Astrocyte of the spinal cord (primary cell): ENCODE measurements around the gene NOL4L.

Experiments
- DNase-seq: peaks from one replicate; pipeline ENCODE4 v3.0.0; 2011; ENCODE audit warnings: low read depth, low spot score
- H3K4me3 ChIP-seq: 2 replicates; pipeline ENCODE4 v1.5.1; 2011; ENCODE audit warnings: low read depth, mild to moderate bottlenecking, low read length, moderate library complexity
- in situ Hi-C: cut with HindIII; loops from 2 replicates; pipeline ENCODE4 v1.10.0; 2017; ENCODE audit warnings: low sequenced_read_pairs
- TF ChIP-seq, protein P1 (sequence below): IDR thresholded peaks from 2 replicates; pipeline ENCODE4 v1.5.1; 2012; ENCODE audit warnings: low read depth, mild to moderate bottlenecking, low read length, inconsistent platforms

Gene NOL4L

DNA sequence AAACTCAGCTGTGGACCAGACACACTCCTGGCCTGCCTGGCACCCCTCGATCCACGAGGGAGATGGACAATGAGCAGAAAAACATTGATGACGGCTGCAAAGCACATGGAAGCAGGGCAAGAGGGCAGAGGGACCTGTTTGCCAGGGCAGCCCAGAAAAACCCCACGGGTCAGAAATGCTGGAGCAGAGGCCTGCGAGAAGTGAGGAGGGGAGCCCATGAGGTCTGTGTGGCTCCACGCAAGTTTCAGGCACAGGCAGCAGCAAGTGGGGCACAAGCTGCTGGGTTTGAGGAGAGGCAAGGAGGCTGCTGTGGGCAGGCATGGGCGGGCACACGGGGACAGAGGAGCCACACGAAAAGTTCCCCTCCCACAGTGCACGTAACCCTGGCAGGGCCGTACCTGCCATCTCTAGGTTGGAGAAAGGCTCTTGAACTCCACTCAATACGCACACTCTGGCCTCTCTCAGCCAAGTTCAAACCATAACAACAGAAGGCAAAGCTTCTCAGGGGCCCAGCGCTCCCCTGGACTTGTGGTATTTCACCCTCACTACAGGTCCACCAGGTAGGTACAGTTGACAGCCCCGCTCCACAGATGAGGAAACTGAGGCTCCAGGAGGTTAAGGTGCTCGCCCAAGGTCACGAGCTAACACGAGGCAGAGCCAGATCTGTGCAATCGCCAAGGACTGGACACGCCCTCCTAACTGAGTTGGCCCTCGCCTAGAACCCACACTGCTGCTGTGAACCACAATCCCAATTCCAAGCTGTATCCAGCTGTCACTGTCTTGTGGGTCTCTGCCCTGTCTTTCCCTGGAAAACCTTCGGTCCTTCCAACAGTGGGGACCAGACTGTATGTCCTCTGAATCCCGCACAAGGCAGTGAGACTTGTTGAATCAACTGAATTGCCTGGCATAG lies 108.2 kb downstream of the NOL4L start:
- in situ Hi-C loops: no loop called here
- DNase-seq: no peak
- H3K4me3 ChIP-seq: no peak overlapping the region
- TF ChIP-seq, protein P1, sequence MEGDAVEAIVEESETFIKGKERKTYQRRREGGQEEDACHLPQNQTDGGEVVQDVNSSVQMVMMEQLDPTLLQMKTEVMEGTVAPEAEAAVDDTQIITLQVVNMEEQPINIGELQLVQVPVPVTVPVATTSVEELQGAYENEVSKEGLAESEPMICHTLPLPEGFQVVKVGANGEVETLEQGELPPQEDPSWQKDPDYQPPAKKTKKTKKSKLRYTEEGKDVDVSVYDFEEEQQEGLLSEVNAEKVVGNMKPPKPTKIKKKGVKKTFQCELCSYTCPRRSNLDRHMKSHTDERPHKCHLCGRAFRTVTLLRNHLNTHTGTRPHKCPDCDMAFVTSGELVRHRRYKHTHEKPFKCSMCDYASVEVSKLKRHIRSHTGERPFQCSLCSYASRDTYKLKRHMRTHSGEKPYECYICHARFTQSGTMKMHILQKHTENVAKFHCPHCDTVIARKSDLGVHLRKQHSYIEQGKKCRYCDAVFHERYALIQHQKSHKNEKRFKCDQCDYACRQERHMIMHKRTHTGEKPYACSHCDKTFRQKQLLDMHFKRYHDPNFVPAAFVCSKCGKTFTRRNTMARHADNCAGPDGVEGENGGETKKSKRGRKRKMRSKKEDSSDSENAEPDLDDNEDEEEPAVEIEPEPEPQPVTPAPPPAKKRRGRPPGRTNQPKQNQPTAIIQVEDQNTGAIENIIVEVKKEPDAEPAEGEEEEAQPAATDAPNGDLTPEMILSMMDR: no peak

GRCh38 chr20:32474967-32475811 lies 109.9 kb downstream of the NOL4L start:
- in situ Hi-C loops: no loop called here
- TF ChIP-seq, protein P1: no peak
- DNase-seq: peak; percentile 98
- peak overlapping the region; percentile 34 for H3K4me3 ChIP-seq

- TF ChIP-seq, protein P1: no peak
- H3K4me3 ChIP-seq: peak overlapping the region; percentile 34
- DNase-seq: peak; percentile 27
- in situ Hi-C loops: no loop called here
Observed at GRCh38 chr20:32474717-32474966, 110.5 kb downstream of the NOL4L start.

DNA sequence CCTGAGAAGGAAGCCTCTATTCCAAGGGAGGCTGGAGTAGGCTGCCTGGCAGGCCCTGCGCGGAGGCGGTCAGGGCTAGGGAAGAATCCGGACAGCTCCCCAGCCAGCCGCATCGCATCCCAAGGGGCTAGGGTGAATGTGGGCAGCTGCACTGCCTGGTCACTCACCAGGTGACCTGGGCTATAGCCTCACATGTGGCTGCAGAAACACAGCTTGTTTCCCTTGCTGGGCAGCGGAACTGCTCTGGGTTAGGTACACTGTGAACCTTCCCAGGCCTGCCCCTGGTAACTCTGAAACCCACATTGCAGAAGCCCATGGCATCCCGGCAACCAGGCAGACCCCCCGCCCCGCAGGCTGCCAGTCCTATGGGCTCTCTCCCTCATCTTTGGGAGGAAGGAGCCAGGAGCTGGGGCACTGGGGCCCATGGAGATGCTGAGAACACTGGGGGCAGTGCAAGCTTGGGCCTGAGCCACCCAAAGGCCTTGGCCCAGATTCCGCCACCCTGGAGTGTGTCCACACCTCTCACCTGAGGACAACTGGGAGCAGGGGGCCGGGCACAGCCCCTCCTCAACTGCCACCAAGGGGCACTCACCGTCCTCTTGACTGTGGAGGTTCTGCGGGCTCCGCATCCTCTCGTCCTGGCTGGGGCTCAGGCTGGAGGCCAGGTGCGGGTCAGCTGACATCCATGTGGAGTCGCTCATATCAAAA lies 111.0 kb downstream of the NOL4L start:
- TF ChIP-seq, protein P1: no peak
- DNase-seq: no peak
- H3K4me3 ChIP-seq: peak overlapping the region; percentile 34
- in situ Hi-C loops: no loop called here

GRCh38 chr20:32473231-32474008 lies 111.7 kb downstream of the NOL4L start:
- no peak for DNase-seq
- H3K4me3 ChIP-seq: peak overlapping the region; percentile 34
- in situ Hi-C loops: no loop called here
- TF ChIP-seq, protein P1: no peak
